Caco-2 (cell line): ENCODE data around the gene CCDC3. TPM values are rescaled to one million over a fixed set of nuclear protein-coding genes. Genes with fewer than 3 reads are reported as not detected.

ENCODE experiments used
- BruUV-seq: library from RNA; stranded (reverse); fragments of 400-500 nt; replicated peaks from 2 replicates; lab custom pipeline; 2021; lab: Mats Ljungman, UMichigan
- CTCF ChIA-PET: fragments of 300-600 bp; sonication (Branson Sonifier 250); formaldehyde crosslinking; loops from one replicate; lab custom pipeline; 2022; ENCODE audit warnings: antibody characterized with exemption; lab: Charles Lee
- POLR2A ChIA-PET: fragments of 300-600 bp; sonication (Branson Sonifier 250); formaldehyde crosslinking; loops from one replicate; lab custom pipeline; 2022; ENCODE audit warnings: antibody characterized with exemption; lab: Charles Lee
- DNase-seq, 2 experiments: peaks; one replicate each; pipeline versions ENCODE4 v3.0.0 to v3.0.0-alpha.2; 2020 to 2022
- H3K27me3 ChIP-seq: replicated peaks from 2 replicates; pipeline ENCODE4 v1.6.0; 2011; ENCODE audit warnings: low read length; ENCODE audit not compliant: control insufficient read depth, insufficient read depth
- H3K36me3 ChIP-seq: 2 replicates; pipeline ENCODE4 v1.5.1; 2011; ENCODE audit warnings: low read length; ENCODE audit not compliant: control insufficient read depth, insufficient read depth
- H3K4me1 ChIP-seq: fragments of 250-450 bp; sonication (Bioruptor Pico); 2 replicates; pipeline ENCODE4 v1.5.1; 2020; ENCODE audit warnings: mild to moderate bottlenecking
- H3K4me3 ChIP-seq: 2 replicates; pipeline ENCODE4 v1.5.1; 2011; ENCODE audit warnings: low read depth, mild to moderate bottlenecking, control low read depth, low read length
- H3K9me3 ChIP-seq: fragments of 250-450 bp; sonication (Bioruptor Pico); 2 replicates; pipeline ENCODE4 v1.5.1; 2020; ENCODE audit warnings: mild to moderate bottlenecking, moderate library complexity
- H3K27ac Mint-ChIP-seq: one replicate; pipeline ENCODE4 v1.8.0; 2022; ENCODE audit warnings: mixed read lengths; ENCODE audit not compliant: unreplicated experiment
- H3K27me3 Mint-ChIP-seq: one replicate; pipeline ENCODE4 v1.8.0; 2022; ENCODE audit warnings: mixed read lengths; ENCODE audit not compliant: insufficient read depth, unreplicated experiment
- H3K36me3 Mint-ChIP-seq: one replicate; pipeline ENCODE4 v1.8.0; 2022; ENCODE audit warnings: mild to moderate bottlenecking, mixed read lengths; ENCODE audit not compliant: insufficient read depth, unreplicated experiment
- H3K4me1 Mint-ChIP-seq: one replicate; pipeline ENCODE4 v1.8.0; 2022; ENCODE audit warnings: low read depth, mixed read lengths; ENCODE audit not compliant: unreplicated experiment
- H3K4me3 Mint-ChIP-seq: one replicate; pipeline ENCODE4 v1.8.0; 2022; ENCODE audit warnings: mild to moderate bottlenecking, moderate library complexity, mixed read lengths; ENCODE audit not compliant: unreplicated experiment
- H3K9me3 Mint-ChIP-seq: one replicate; pipeline ENCODE4 v1.8.0; 2022; ENCODE audit warnings: mixed read lengths; ENCODE audit not compliant: unreplicated experiment
- intact Hi-C: fragments of 100-400 bp; cut with micrococcal nuclease; formaldehyde crosslinking; loops from one replicate; pipeline ENCODE4 v1.10.0; 2022; ENCODE audit not compliant: unreplicated experiment
- total RNA-seq: library from RNA; stranded (reverse); gene quantifications from 2 replicates; pipeline ENCODE4 v1.2.3, GENCODE V29; 2022
- TF ChIP-seq, protein P1 (sequence below), 2 experiments: fragments of 200-600 bp in 1 of 2; IDR thresholded peaks; 1 replicate in 1 of 2; 2 replicates in 1 of 2; pipeline versions ENCODE4 v1.5.1 to v1.8.0; 2011 to 2022; ENCODE audit warnings: antibody characterized with exemption in 1 of 2, control low read depth in 1 of 2, inconsistent platforms in 1 of 2, low read depth in 1 of 2, low read length in 1 of 2, mild to moderate bottlenecking in 1 of 2, moderate library complexity in 1 of 2; ENCODE audit not compliant: insufficient read depth in 1 of 2, severe bottlenecking in 1 of 2, unreplicated experiment in 1 of 2

CCDC3 gene
- total RNA-seq, 1 experiment from 2014 or later: 3.2 TPM

DNA sequence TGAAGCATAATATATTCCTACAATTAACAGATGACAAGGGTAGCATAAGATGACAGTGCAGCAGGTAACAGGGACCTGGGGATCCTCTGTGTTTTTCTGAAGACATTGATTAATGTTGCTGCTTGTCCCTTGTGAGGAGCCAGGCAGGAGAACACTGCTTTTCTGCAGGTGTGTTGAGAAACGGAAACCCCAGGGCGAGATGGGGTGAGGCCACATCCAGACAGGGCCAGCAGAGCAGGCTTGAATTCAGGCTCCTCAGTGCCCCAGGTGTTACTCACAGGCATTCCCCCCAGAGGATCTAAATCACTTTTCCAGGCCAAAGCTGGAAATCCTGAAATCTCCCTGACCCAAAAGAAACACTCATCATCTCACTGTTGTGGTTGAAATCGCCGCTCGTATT is 105.3 kb downstream of the CCDC3 start:
- CTCF ChIA-PET: no interaction called here
- H3K27me3 Mint-ChIP-seq: peaks cover 3% of the 10 kb centered on the region

GRCh38 chr10:12892924-12893323 is 108.6 kb downstream of the CCDC3 start:
- TF ChIP-seq, protein P1, sequence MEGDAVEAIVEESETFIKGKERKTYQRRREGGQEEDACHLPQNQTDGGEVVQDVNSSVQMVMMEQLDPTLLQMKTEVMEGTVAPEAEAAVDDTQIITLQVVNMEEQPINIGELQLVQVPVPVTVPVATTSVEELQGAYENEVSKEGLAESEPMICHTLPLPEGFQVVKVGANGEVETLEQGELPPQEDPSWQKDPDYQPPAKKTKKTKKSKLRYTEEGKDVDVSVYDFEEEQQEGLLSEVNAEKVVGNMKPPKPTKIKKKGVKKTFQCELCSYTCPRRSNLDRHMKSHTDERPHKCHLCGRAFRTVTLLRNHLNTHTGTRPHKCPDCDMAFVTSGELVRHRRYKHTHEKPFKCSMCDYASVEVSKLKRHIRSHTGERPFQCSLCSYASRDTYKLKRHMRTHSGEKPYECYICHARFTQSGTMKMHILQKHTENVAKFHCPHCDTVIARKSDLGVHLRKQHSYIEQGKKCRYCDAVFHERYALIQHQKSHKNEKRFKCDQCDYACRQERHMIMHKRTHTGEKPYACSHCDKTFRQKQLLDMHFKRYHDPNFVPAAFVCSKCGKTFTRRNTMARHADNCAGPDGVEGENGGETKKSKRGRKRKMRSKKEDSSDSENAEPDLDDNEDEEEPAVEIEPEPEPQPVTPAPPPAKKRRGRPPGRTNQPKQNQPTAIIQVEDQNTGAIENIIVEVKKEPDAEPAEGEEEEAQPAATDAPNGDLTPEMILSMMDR (IDR thresholded peaks at IDR 0.05; ENCODE audit: insufficient read depth in 1 of 2, low read depth in 1 of 2, low read length in 1 of 2, severe bottlenecking in 1 of 2, unreplicated experiment in 1 of 2): no peak
- DNase-seq: no peak
- intact Hi-C loops: no loop called here
- Mint-ChIP-seq H3K27ac (no peak overlapping the region), H3K36me3 (no peaks in the 10 kb centered on the region), H3K9me3 (peaks cover 25% of the 10 kb centered on the region), H3K4me1 (no peaks in the 10 kb centered on the region), H3K27me3 (peaks cover 6% of the 10 kb centered on the region), H3K4me3 (no peak overlapping the region)
- H3K4me1 ChIP-seq: no peaks in the 10 kb centered on the region
- no peaks in the 10 kb centered on the region for H3K36me3 ChIP-seq
- CTCF ChIA-PET: no interaction called here
- POLR2A ChIA-PET: interaction anchor here (0.5 kb wide), 1 partner anchor 922 kb away, joined by 7 read pairs; no protein-coding TSS in a partner anchor
- H3K4me3 ChIP-seq: no peak overlapping the region
- no peaks in the 10 kb centered on the region for H3K27me3 ChIP-seq
- no TSS peak for BruUV-seq
- H3K9me3 ChIP-seq: peaks cover 12% of the 10 kb centered on the region; the same call in 1 of the 2 replicates

More for the DNA sequence above, 105.3 kb downstream of the CCDC3 start:
- DNase-seq: no peak
- Histone ChIP-seq H3K9me3 (peaks cover 12% of the 10 kb centered on the region; the same call in 1 of the 2 replicates), H3K4me3 (no peak overlapping the region), H3K4me1 (no peaks in the 10 kb centered on the region), H3K36me3 (no peaks in the 10 kb centered on the region), H3K27me3 (no peaks in the 10 kb centered on the region)
- intact Hi-C loops: no loop called here
- TF ChIP-seq, protein P1 (IDR thresholded peaks at IDR 0.05; ENCODE audit: insufficient read depth in 1 of 2, low read depth in 1 of 2, low read length in 1 of 2, severe bottlenecking in 1 of 2, unreplicated experiment in 1 of 2): no peak
- POLR2A ChIA-PET: no interaction called here
- no TSS peak for BruUV-seq
- no peaks in the 10 kb centered on the region for H3K4me1 Mint-ChIP-seq
- peaks cover 25% of the 10 kb centered on the region for H3K9me3 Mint-ChIP-seq
- no peak overlapping the region for H3K27ac Mint-ChIP-seq
- no peaks in the 10 kb centered on the region for H3K36me3 Mint-ChIP-seq
- no peak overlapping the region for H3K4me3 Mint-ChIP-seq

GRCh38 chr10:12890958-12891357 is 110.6 kb downstream of the CCDC3 start:
- intact Hi-C loops: no loop called here
- no peaks in the 10 kb centered on the region for H3K4me1 ChIP-seq
- no peaks in the 10 kb centered on the region for H3K36me3 Mint-ChIP-seq
- H3K9me3 ChIP-seq: peaks cover 12% of the 10 kb centered on the region; the same call in 1 of the 2 replicates
- no peak overlapping the region for H3K4me3 ChIP-seq
- H3K4me3 Mint-ChIP-seq: no peak overlapping the region
- no TSS peak for BruUV-seq
- H3K27me3 ChIP-seq: no peaks in the 10 kb centered on the region
- H3K27me3 Mint-ChIP-seq: peaks cover 8% of the 10 kb centered on the region
- no peaks in the 10 kb centered on the region for H3K4me1 Mint-ChIP-seq
- no peak for DNase-seq
- POLR2A ChIA-PET: no interaction called here
- no peak overlapping the region for H3K27ac Mint-ChIP-seq
- peaks cover 25% of the 10 kb centered on the region for H3K9me3 Mint-ChIP-seq
- CTCF ChIA-PET: no interaction called here
- TF ChIP-seq, protein P1 (IDR thresholded peaks at IDR 0.05; ENCODE audit: insufficient read depth in 1 of 2, low read depth in 1 of 2, low read length in 1 of 2, severe bottlenecking in 1 of 2, unreplicated experiment in 1 of 2): no peak
- no peaks in the 10 kb centered on the region for H3K36me3 ChIP-seq
